ENCODE measurements around the gene PITPNC1. TPM values are rescaled to one million over a fixed set of nuclear protein-coding genes. Genes with fewer than 3 reads are reported as not detected.
A peak's percentile ranks its signal among the peaks of the same experiment; 100 is the strongest.

The PITPNC1 gene
- total RNA-seq, 1 experiment from 2014 or later = 23.1 TPM

GRCh38 chr17:67666028-67666427 lies 288.9 kb downstream of the PITPNC1 start:
- no peaks in the 10 kb centered on the region for H3K9me3 ChIP-seq (ENCODE audit: low read length)
- CTCF ChIA-PET = no interaction called here
- H2AFZ ChIP-seq (ENCODE audit: low read length) = no peak overlapping the region
- DNase-seq = no peak
- no peaks in the 10 kb centered on the region for H3K27me3 ChIP-seq (ENCODE audit: low read length)
- H3K27ac ChIP-seq (ENCODE audit: low read length) = no peak overlapping the region
- BruUV-seq (replicated peaks) = no TSS peak
- H3K9ac ChIP-seq (ENCODE audit: low read length) = no peak overlapping the region
- H3K79me2 ChIP-seq (ENCODE audit: low read length) = no peaks in the 10 kb centered on the region
- POLR2A ChIA-PET (ENCODE audit: unreplicated experiment) = no interaction called here
- H3K4me1 ChIP-seq (ENCODE audit: insufficient read depth, low read length) = no peaks in the 10 kb centered on the region
- intact Hi-C loops (cut with micrococcal nuclease) = no loop called here
- ATAC-seq = no peak
- no peaks in the 10 kb centered on the region for H3K36me3 ChIP-seq (ENCODE audit: low read depth, low read length)
- H3K4me3 ChIP-seq (ENCODE audit: low read length) = no peak overlapping the region
- no peaks in the 10 kb centered on the region for H3K9me2 ChIP-seq (replicated peaks; ENCODE audit: low read length)
- no peaks in the 10 kb centered on the region for H4K20me1 ChIP-seq (ENCODE audit: low read length)
- no peak for TF ChIP-seq EZH2phosphoT487 (IDR thresholded peaks at IDR 0.05; ENCODE audit: borderline replicate concordance, low read length)
- TF ChIP-seq, protein P1, sequence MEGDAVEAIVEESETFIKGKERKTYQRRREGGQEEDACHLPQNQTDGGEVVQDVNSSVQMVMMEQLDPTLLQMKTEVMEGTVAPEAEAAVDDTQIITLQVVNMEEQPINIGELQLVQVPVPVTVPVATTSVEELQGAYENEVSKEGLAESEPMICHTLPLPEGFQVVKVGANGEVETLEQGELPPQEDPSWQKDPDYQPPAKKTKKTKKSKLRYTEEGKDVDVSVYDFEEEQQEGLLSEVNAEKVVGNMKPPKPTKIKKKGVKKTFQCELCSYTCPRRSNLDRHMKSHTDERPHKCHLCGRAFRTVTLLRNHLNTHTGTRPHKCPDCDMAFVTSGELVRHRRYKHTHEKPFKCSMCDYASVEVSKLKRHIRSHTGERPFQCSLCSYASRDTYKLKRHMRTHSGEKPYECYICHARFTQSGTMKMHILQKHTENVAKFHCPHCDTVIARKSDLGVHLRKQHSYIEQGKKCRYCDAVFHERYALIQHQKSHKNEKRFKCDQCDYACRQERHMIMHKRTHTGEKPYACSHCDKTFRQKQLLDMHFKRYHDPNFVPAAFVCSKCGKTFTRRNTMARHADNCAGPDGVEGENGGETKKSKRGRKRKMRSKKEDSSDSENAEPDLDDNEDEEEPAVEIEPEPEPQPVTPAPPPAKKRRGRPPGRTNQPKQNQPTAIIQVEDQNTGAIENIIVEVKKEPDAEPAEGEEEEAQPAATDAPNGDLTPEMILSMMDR (conservative IDR thresholded peaks at IDR 0.05; ENCODE audit: low read depth, low read length) = no peak
- no peak for TF ChIP-seq EZH2 (IDR thresholded peaks at IDR 0.05; ENCODE audit: low read length, unreplicated experiment)
- no peaks in the 10 kb centered on the region for H3F3A ChIP-seq (ENCODE audit: low read length, unreplicated experiment)
- no peak overlapping the region for H3K4me2 ChIP-seq (ENCODE audit: low read length)

DNA sequence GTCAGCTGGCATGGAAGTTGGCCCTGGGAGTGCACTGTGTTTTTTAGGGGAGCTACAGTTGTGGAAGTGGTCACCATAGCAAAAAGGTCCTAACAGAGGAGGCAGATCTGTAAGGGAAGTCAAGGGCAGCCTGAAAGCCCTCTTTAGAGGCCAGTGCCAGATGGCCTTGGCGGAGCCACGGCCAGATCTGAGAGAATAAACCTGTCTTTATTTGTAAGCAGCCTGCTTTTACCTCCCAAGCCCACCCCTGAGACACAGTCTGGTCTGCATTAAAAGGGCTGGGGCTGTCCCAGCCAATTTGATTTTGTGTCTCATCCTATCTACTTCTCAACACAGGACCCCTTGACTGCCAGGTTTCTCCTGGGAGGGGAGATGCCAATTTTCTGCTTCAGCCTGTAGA lies 289.6 kb downstream of the PITPNC1 start:
- Histone ChIP-seq H3K4me1 (ENCODE audit: insufficient read depth, low read length) (no peaks in the 10 kb centered on the region), H2AFZ (ENCODE audit: low read length) (no peak overlapping the region), H3K9ac (ENCODE audit: low read length) (no peak overlapping the region), H3F3A (ENCODE audit: low read length, unreplicated experiment) (no peaks in the 10 kb centered on the region), H3K27ac (ENCODE audit: low read length) (no peak overlapping the region), H3K27me3 (ENCODE audit: low read length) (no peaks in the 10 kb centered on the region), H3K79me2 (ENCODE audit: low read length) (no peaks in the 10 kb centered on the region), H3K9me3 (ENCODE audit: low read length) (no peaks in the 10 kb centered on the region), H4K20me1 (ENCODE audit: low read length) (no peaks in the 10 kb centered on the region), H3K9me2 (replicated peaks; ENCODE audit: low read length) (no peaks in the 10 kb centered on the region), H3K4me2 (ENCODE audit: low read length) (no peak overlapping the region), H3K36me3 (ENCODE audit: low read depth, low read length) (no peaks in the 10 kb centered on the region), H3K4me3 (ENCODE audit: low read length) (no peak overlapping the region)
- ChIA-PET POLR2A (ENCODE audit: unreplicated experiment) (no interaction called here), CTCF (no interaction called here)
- intact Hi-C loops (cut with micrococcal nuclease) = no loop called here
- no peak for DNase-seq
- TF ChIP-seq, protein P1 (conservative IDR thresholded peaks at IDR 0.05; ENCODE audit: low read depth, low read length) = no peak
- TF ChIP-seq EZH2 (IDR thresholded peaks at IDR 0.05; ENCODE audit: low read length, unreplicated experiment) = no peak
- TF ChIP-seq EZH2phosphoT487 (IDR thresholded peaks at IDR 0.05; ENCODE audit: borderline replicate concordance, low read length) = no peak
- ATAC-seq = no peak
- BruUV-seq (replicated peaks) = no TSS peak

DNA sequence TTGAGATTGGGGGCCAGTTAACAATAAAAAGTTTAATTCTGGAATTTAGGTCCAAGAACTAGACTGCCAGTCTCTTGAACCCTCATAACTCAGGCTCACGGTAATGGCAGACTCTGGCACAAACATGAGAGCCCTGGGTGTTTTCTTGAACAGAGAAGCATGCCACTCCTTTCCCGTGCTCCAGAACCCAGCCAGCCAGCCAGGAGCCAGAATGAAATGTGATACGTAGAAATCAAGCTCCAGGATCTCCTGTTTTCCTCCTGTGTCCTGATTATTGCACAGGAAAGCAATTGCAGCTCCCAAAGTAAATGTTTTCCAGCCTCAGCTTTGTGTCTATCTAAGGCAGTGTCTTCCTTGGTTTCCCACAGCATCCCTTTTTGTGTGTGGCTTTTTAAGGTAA lies 294.4 kb downstream of the PITPNC1 start:
- Histone ChIP-seq H3K9ac (ENCODE audit: low read length) (no peak overlapping the region), H4K20me1 (ENCODE audit: low read length) (no peaks in the 10 kb centered on the region), H3K4me2 (ENCODE audit: low read length) (no peak overlapping the region), H3K36me3 (ENCODE audit: low read depth, low read length) (no peaks in the 10 kb centered on the region), H3K9me3 (ENCODE audit: low read length) (no peaks in the 10 kb centered on the region), H2AFZ (ENCODE audit: low read length) (no peak overlapping the region), H3F3A (ENCODE audit: low read length, unreplicated experiment) (no peaks in the 10 kb centered on the region), H3K79me2 (ENCODE audit: low read length) (no peaks in the 10 kb centered on the region), H3K27me3 (ENCODE audit: low read length) (no peaks in the 10 kb centered on the region), H3K27ac (ENCODE audit: low read length) (no peak overlapping the region), H3K9me2 (replicated peaks; ENCODE audit: low read length) (no peaks in the 10 kb centered on the region), H3K4me3 (ENCODE audit: low read length) (no peak overlapping the region), H3K4me1 (ENCODE audit: insufficient read depth, low read length) (no peaks in the 10 kb centered on the region)
- BruUV-seq (replicated peaks) = no TSS peak
- intact Hi-C loops (cut with micrococcal nuclease) = no loop called here
- ATAC-seq (peak; percentile 46; the same call in 1 of the 2 replicates), DNase-seq (no peak)
- ChIA-PET CTCF (no interaction called here), POLR2A (ENCODE audit: unreplicated experiment) (no interaction called here)
- TF ChIP-seq EZH2phosphoT487 (IDR thresholded peaks at IDR 0.05; ENCODE audit: borderline replicate concordance, low read length) (no peak), EZH2 (IDR thresholded peaks at IDR 0.05; ENCODE audit: low read length, unreplicated experiment) (no peak)
- TF ChIP-seq, protein P1 (conservative IDR thresholded peaks at IDR 0.05; ENCODE audit: low read depth, low read length) = no peak

All from PC-3 (cell line).